Thyroid gland (tissue), 4 donors: Measurements from ENCODE around the gene TCF12. TPM values are rescaled to one million over a fixed set of nuclear protein-coding genes. Genes with fewer than 3 reads are reported as not detected.

ENCODE experiments used
- DNase-seq, 2 donors: peaks; one replicate each; pipeline ENCODE4 v3.0.0-alpha.2; 2019
- H3K27ac ChIP-seq, 3 donors: fragments of 200-600 bp; sonication (generic); 1 replicate in 2 of 3; 2 replicates in 1 of 3; pipeline ENCODE4 v1.5.1; 2016 to 2019; ENCODE audit warnings: mild to moderate bottlenecking in 1 of 3, moderate library complexity in 1 of 3
- H3K27me3 ChIP-seq: fragments of 200-600 bp; sonication (generic); one replicate; pipeline ENCODE4 v1.5.1; 2019
- H3K36me3 ChIP-seq, 2 donors: fragments of 200-600 bp; sonication (generic); one replicate each; pipeline ENCODE4 v1.5.1; 2016 to 2019
- H3K4me1 ChIP-seq, 2 donors: fragments of 200-600 bp; sonication (generic); one replicate each; pipeline ENCODE4 v1.5.1; 2017 to 2019
- H3K4me3 ChIP-seq, 3 donors: fragments of 200-600 bp; sonication (generic); replicated peaks in 1 of 3; 1 replicate in 2 of 3; 2 replicates in 1 of 3; pipeline ENCODE4 v1.5.1; 2016; ENCODE audit warnings: mild to moderate bottlenecking in 1 of 3
- H3K9me3 ChIP-seq: fragments of 200-600 bp; sonication (generic); one replicate; pipeline ENCODE4 v1.5.1; 2017
- POLR2A ChIP-seq, 2 donors: fragments of 450-650 bp; IDR thresholded peaks; one replicate each; pipeline ENCODE4 v1.6.1; 2017; ENCODE audit warnings: antibody characterized with exemption in 2 of 2, mild to moderate bottlenecking in 2 of 2, moderate library complexity in 1 of 2
- WGBS, 2 donors: methylation state at CpG; one replicate each; pipeline ENCODE4 v1.1.5; 2017; 5-methylcytosine and 5-hydroxymethylcytosine counted together
- intact Hi-C: fragments of 100-400 bp; cut with DNase I; formaldehyde crosslinking; loops from one replicate; pipeline ENCODE4 v1.15.1; 2023
- total RNA-seq, 4 donors: library from RNA; depleted of rRNA; stranded (reverse); fragments of >200 nt; gene quantifications; one replicate each; pipeline ENCODE4 v1.2.3, GENCODE V29; 2016
- TF ChIP-seq, protein P1 (sequence below), 6 experiments: fragments of 200-600 bp in 3 of 6; fragments of 450-650 bp in 3 of 6; sonication (generic) in 3 of 6; IDR thresholded peaks; one replicate each; pipeline ENCODE4 v1.5.1; 2016 to 2019; ENCODE audit warnings: antibody characterized with exemption in 6 of 6, mild to moderate bottlenecking in 2 of 6, inconsistent platforms in 1 of 6, moderate library complexity in 1 of 6

TCF12 gene
- total RNA-seq = 100 to 1,000 TPM in 2 of 4 donors, 10 to 100 TPM in 2; 54.8 to 156 (median 108) TPM

DNA sequence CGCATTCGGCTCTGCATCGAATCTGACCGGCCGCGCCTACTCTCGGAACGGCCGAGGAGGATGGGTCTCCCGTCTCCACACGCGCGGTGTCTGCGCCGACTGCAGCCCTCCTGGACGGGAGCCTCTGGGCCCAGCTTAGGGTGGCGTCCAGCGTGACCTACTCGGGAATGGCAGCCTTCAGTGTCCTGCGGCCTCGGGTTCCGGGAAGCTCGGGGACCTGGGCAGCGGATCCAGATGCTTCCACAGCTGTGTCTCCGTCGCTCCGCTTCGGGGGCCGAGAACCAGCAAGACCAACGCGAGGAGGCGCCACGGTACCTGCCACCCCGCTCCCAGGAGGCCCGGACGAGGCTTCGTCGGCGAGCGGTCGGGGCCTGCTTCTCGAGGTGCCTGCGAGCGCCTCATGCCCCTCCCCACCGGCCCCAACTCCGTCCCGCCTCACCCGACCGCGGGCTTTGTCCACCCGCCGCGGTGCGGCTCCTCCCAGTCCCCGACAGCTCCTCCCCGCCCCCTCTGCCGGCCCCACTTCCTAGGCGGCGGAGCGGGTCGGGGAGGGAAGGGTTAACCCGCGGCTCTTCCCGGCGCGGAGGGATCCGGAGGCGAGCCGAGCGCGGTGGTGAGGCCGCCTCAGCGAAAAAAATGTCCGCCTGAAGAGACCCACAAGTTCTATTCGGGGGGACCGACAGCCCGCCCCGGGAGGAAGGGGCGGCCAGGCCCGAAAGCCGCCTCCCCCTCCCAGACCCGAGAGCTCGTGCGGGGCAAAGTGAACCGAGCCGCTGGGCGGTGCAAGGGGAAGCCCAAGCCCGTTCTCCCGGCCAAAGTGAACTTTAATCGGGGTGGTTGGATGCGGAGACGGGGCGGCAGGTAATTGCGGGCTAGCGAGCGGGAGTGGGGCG lies at the start of gene TCF12:
TCF12 (plus strand) TSS at position 599 of the 893 bp plus-strand sequence. CDS start 1,270 bp downstream, outside the sequence.
- TF ChIP-seq POLR2A (IDR thresholded peaks at IDR 0.05) = peak; percentile 40 to 85
- TF ChIP-seq, protein P1, sequence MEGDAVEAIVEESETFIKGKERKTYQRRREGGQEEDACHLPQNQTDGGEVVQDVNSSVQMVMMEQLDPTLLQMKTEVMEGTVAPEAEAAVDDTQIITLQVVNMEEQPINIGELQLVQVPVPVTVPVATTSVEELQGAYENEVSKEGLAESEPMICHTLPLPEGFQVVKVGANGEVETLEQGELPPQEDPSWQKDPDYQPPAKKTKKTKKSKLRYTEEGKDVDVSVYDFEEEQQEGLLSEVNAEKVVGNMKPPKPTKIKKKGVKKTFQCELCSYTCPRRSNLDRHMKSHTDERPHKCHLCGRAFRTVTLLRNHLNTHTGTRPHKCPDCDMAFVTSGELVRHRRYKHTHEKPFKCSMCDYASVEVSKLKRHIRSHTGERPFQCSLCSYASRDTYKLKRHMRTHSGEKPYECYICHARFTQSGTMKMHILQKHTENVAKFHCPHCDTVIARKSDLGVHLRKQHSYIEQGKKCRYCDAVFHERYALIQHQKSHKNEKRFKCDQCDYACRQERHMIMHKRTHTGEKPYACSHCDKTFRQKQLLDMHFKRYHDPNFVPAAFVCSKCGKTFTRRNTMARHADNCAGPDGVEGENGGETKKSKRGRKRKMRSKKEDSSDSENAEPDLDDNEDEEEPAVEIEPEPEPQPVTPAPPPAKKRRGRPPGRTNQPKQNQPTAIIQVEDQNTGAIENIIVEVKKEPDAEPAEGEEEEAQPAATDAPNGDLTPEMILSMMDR (IDR thresholded peaks at IDR 0.05) = peak in 3 of 6 experiments; percentile 22 to 43 (median 38)
- Histone ChIP-seq H3K9me3 (no peaks in the 10 kb centered on the region), H3K27ac (peak within 1 kb of the TSS; percentile 70 to 95 (median 90)), H3K4me1 (peaks cover 0 to 22% of the 10 kb centered on the region in 2 donors), H3K27me3 (no peaks in the 10 kb centered on the region), H3K4me3 (peak within 1 kb of the TSS; percentile 92 to 98 (median 96)), H3K36me3 (no peaks in the 10 kb centered on the region)
- peak; percentile 94 to 95 for DNase-seq
- 1 to 4% methylated on average over 4 to 15 of the region's 97 CpGs for WGBS, 2 donors
- intact Hi-C loops = loop anchor here (2.0 to 10.0 kb wide), 2 partner anchors 31 to 387 kb away; no protein-coding TSS in a partner anchor

DNA sequence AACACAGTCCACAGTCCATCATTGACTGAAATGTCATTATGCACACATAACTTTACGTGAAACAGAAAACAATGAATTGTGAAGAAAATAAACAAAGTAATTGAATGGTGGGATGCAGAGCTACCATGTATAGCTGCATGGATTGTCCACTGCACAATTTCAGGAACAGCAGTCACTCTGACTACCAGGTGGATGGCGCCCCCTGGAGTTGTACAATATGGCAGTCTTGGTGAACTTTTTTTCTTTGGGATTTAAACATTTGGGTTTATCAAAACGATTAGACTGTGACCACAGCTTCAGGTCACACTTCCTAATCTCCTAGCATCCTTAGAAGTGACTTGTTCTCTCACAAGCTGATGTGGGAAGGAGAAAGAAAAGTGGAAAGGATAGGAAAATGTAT lies 48.9 kb upstream of the TCF12 start:
- Histone ChIP-seq H3K4me1 (peaks cover 0 to 8% of the 10 kb centered on the region in 2 donors), H3K9me3 (no peaks in the 10 kb centered on the region), H3K36me3 (no peaks in the 10 kb centered on the region), H3K27ac (no peak overlapping the region), H3K27me3 (no peaks in the 10 kb centered on the region), H3K4me3 (no peak overlapping the region)
- intact Hi-C loops = no loop called here
- DNase-seq = peak in 1 of 2 donors; percentile 5
- TF ChIP-seq, protein P1 (IDR thresholded peaks at IDR 0.05) = peak in 4 of 6 experiments; percentile 13 to 40 (median 14)
- TF ChIP-seq POLR2A (IDR thresholded peaks at IDR 0.05) = no peak
- WGBS, 2 donors = 70 to 78% methylated on average over 3 of the region's 3 CpGs

DNA sequence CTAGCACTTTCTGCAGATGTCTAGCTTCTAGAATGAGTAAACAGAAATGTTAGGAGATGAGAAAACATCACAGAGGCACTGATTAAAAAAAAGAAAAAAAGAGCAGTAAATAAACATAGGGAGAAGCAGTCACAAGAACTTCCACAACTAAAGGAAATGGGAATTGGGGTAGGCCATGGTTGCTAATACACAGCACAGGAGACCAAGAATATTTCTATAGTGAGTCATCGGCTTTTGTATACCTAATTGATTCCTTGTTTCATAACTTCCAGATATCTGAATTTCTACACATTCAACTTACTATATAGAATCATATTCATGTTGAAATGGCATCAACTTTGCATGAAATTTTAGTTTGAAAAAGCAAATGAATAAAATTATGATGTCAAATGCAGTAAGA lies 47.3 kb upstream of the TCF12 start:
- H3K9me3 ChIP-seq = no peaks in the 10 kb centered on the region
- peaks cover 0 to 8% of the 10 kb centered on the region in 2 donors for H3K4me1 ChIP-seq
- no peaks in the 10 kb centered on the region for H3K36me3 ChIP-seq
- no peak overlapping the region for H3K27ac ChIP-seq
- WGBS, 2 donors = 83 to 86% methylated on average over 1 of the region's 1 CpG
- no peak for DNase-seq
- H3K4me3 ChIP-seq = no peak overlapping the region
- intact Hi-C loops = no loop called here
- no peaks in the 10 kb centered on the region for H3K27me3 ChIP-seq
- TF ChIP-seq POLR2A (IDR thresholded peaks at IDR 0.05) = no peak
- TF ChIP-seq, protein P1 (IDR thresholded peaks at IDR 0.05) = no peak

DNA sequence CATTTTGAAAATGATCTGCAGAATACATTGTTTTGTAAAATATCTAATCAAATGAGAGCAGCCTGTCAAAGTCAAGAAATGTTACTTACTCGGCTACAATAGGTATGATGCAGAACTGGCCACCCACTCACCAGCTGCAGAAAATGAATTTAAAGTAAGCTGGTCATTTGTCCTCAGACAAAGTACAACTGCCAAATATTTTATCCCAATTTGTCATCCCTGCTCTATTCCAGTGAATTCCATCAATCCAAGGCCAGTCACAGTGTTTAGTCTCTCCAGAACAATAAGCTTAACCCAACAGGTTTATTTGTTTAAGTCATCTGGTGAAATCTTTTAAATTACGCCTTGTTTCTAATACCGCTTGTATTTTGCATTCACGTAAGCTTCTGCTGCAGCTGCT lies 46.6 kb upstream of the TCF12 start:
- Histone ChIP-seq H3K4me3 (no peak overlapping the region), H3K9me3 (no peaks in the 10 kb centered on the region), H3K4me1 (peaks cover 0 to 8% of the 10 kb centered on the region in 2 donors), H3K27ac (no peak overlapping the region), H3K27me3 (no peaks in the 10 kb centered on the region), H3K36me3 (no peaks in the 10 kb centered on the region)
- TF ChIP-seq, protein P1 (IDR thresholded peaks at IDR 0.05) = no peak
- TF ChIP-seq POLR2A (IDR thresholded peaks at IDR 0.05) = no peak
- intact Hi-C loops = no loop called here
- no peak for DNase-seq
- WGBS, 2 donors = 90% methylated on average over 4 of the region's 4 CpGs
